SIG-M5 treated with dmso at 0.1 percent for 504 hours (cell line): ENCODE results near the gene STK35.

Experiments
- DNase-seq: peaks from one replicate; lab custom pipeline; 2025; ENCODE audit not compliant: unreplicated experiment; lab: John Stamatoyannopoulos, UW

STK35 gene

DNA sequence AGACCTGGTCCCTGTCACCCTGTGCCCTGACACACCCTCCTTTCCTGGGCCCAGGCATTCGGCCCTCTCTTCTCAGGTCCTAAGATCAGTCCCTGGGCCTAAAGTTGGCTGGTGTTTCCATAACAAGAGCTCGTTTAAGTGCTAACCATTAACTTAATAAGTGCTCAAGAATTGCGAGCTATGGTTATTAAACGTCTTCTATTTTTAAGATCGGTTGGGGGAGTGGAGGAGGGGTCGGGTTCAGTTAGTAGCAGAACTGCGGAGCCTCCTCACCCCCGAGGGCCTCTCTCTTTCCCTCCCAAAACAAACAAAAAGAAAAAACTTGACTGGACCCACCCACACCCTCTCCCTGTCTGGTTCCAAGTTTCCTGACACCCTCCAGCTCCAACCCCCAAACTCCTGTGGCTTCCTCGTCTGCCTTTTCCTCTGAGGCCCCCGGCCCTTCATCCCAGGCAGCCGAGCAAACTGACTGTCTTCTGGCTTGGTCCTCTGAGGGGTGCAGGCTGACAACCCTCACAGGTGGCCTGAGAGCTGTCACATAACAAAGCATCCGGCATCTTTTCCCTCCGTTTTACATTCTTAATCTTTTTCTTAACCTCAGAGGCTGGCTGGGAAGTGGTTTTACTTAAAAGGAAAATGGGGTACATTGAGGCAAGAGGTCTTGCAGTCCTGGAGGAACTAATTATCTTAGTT, 2.0 kb downstream of the STK35 start:
- DNase-seq, result no peak

GRCh38 chr20:2104236-2104635, 2.6 kb downstream of the STK35 start:
- DNase-seq, result peak; percentile 42

DNA sequence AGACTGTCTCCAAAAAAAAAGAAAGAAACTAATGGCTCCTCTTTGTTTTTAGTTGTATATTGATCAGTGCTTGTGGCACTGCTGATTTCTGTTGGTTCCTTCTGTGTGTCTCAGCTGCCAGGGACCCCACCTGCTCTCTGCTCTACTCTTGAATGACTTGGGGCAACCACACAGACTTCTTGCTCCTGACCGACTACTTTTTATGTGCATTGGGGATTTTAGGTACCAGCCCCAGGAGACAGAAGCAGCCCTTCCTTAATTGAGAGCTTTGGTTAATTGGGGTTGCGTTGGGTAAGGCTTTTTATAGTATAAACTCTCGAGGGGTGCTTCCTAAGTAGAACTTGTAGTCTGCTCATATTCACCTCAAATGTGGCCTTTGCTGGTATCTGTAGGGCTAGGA, 6.9 kb downstream of the STK35 start:
- DNase-seq, result no peak

- no peak for DNase-seq
These were observed 7.4 kb downstream of the STK35 start for GRCh38 chr20:2108987-2109386.

- peak; percentile 8 for DNase-seq
These were observed 8.0 kb downstream of the STK35 start for GRCh38 chr20:2109425-2110210.

- DNase-seq, result no peak
These were observed 11.3 kb downstream of the STK35 start for GRCh38 chr20:2112910-2113309.

GRCh38 chr20:2114127-2114959, 12.7 kb downstream of the STK35 start:
- DNase-seq, result no peak

- DNase-seq, result no peak
These were observed 13.5 kb downstream of the STK35 start for GRCh38 chr20:2114990-2115681.

- no peak for DNase-seq
These were observed 14.7 kb downstream of the STK35 start for GRCh38 chr20:2116170-2116940.

GRCh38 chr20:2118783-2119182, 17.2 kb downstream of the STK35 start:
- peak; percentile 26 for DNase-seq

GRCh38 chr20:2122936-2123335, 21.3 kb downstream of the STK35 start:
- no peak for DNase-seq

GRCh38 chr20:2123720-2124119, 22.1 kb downstream of the STK35 start:
- no peak for DNase-seq

GRCh38 chr20:2124564-2125213, 23.1 kb downstream of the STK35 start:
- DNase-seq, result no peak

DNA sequence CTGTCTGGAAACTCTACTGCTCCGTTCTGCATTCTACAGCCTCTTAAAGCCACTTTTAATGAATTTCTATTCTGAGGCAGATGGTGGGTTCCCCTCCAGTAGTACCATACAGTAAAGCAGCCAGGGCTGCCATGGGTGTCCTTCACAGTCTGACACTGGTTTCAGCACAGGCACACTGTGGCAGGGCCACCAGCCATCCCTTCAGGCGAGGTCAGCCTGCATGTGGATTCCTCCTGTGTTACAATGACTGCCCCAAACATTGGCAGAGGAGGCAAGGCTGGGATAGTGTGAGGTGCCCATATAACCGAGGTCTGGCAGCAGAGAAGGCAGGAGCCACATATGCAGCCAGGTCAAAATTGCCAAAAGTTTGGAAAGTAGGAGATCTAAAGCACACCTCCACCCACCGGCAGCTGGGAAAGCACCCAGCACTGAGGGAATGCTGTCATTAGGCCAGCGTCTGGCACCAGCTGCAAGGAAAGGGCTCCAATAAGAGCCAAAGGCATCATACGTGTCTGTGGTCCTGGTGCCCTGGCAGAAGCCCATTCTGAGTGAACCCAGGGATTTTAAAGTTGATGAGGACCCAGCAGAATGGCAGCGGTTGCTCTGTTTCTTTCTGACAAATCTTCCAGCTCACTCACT, 24.0 kb downstream of the STK35 start:
- DNase-seq, result no peak

GRCh38 chr20:2127238-2127637, 25.6 kb downstream of the STK35 start:
- DNase-seq, result no peak

- no peak for DNase-seq
These were observed 26.9 kb downstream of the STK35 start for GRCh38 chr20:2128542-2128941.

DNA sequence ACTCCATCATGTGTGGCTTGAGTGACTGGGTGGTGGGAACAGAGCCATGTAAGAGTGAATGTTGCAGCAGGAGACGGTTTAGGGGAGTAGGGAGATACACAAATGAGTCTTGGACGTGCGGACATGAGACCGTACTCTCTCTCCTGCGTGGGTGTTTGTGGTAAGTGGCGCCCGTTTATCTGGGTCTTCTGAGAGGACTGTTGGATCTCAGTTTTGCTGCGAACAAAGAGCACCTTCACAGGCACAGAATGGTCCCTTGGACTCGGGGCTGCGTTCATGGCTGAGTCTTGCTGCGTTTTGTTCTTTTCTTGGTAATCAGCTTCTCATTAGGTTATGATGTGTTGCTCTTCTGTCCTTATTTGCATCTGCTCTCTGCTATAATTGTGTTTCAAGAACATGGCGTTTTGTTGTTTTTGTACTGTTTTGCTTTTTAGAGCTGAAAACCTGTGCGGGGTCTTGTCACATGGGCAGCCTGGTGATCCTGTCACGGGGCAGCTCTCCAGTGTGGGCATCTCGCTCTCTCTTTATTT, 28.5 kb downstream of the STK35 start:
- no peak for DNase-seq

DNA sequence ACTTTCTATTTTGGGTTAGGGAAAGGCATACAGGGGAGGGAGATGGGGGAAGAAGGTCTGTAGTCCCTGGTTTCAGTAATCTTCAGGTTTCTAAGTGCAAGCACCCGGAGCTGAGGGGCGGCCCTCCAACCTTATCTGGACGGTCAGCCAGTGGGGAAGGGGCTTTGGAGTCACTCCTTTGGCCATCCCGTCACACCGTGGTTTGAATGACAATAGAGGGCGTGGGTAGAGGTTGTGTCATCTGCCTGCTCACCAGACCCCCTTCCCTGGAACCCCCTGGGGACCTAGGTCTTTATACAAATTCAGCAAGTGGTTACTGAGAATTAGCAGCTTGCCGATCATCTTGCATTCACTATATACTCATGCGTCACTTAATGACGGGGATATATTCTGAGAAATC, 29.1 kb downstream of the STK35 start:
- no peak for DNase-seq

DNA sequence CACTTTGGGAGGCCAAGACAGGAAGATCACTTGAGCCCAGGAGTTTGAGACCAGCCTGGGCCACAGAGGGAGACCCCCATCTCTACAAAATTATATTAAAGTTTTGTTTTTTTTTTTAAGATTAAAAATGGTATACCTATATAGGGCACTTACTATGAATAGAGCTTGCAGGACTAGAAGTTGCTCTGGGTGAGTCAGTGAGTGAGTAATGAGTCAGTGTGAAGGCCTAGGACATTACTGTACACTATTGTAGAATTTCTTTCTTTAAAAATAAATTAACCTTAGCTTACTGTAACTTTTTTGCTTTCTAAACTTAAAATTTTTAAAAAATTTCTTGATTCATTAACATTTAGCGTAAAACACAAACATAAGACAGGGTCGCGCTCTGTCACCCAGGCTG, 29.7 kb downstream of the STK35 start:
- no peak for DNase-seq
